KMS-11 (cell line): ENCODE data around the gene ACOT12.

Experiments
- H2AFZ ChIP-seq: fragments of 200-600 bp; sonication (generic); 2 replicates; pipeline ENCODE4 v1.6.1; 2016; ENCODE audit warnings: antibody characterized with exemption, mixed run types, low read depth
- H3K27ac ChIP-seq: fragments of 200-600 bp; sonication (generic); 2 replicates; pipeline ENCODE4 v1.6.1; 2016; ENCODE audit warnings: mild to moderate bottlenecking, mixed run types
- H3K27me3 ChIP-seq: fragments of 200-600 bp; sonication (generic); 2 replicates; pipeline ENCODE4 v1.6.1; 2017; ENCODE audit warnings: mild to moderate bottlenecking, low read depth, mixed run types, moderate library complexity; ENCODE audit not compliant: insufficient read depth
- H3K36me3 ChIP-seq: fragments of 200-600 bp; sonication (generic); 2 replicates; pipeline ENCODE4 v1.6.1; 2017; ENCODE audit warnings: mild to moderate bottlenecking, mixed run types; ENCODE audit not compliant: insufficient read depth
- H3K4me1 ChIP-seq: fragments of 200-600 bp; sonication (generic); 2 replicates; pipeline ENCODE4 v1.6.1; 2016; ENCODE audit warnings: mild to moderate bottlenecking, low read depth, mixed run types; ENCODE audit not compliant: poor library complexity, severe bottlenecking
- H3K4me2 ChIP-seq: fragments of 200-600 bp; sonication (generic); 2 replicates; pipeline ENCODE4 v1.7.0; 2016; ENCODE audit warnings: mild to moderate bottlenecking, mixed run types
- H3K4me3 ChIP-seq: fragments of 200-600 bp; sonication (generic); IDR thresholded peaks from 2 replicates; pipeline ENCODE4 v1.6.1; 2017; ENCODE audit warnings: low read depth, low read length, mixed read lengths; ENCODE audit not compliant: insufficient read depth
- H3K79me2 ChIP-seq: fragments of 200-600 bp; sonication (generic); 2 replicates; pipeline ENCODE4 v1.6.1; 2016; ENCODE audit warnings: low read depth, mixed run types; ENCODE audit not compliant: insufficient read depth
- H3K9ac ChIP-seq: fragments of 200-600 bp; sonication (generic); 2 replicates; pipeline ENCODE4 v1.6.1; 2016; ENCODE audit warnings: mild to moderate bottlenecking, mixed run types
- H4K20me1 ChIP-seq: fragments of 200-600 bp; sonication (generic); 2 replicates; pipeline ENCODE4 v1.6.1; 2016; ENCODE audit warnings: mild to moderate bottlenecking, mixed run types; ENCODE audit not compliant: insufficient read depth
- CTCF ChIP-seq: fragments of 200-600 bp; sonication (generic); conservative IDR thresholded peaks from 2 replicates; pipeline ENCODE4 v1.6.1; 2017; ENCODE audit warnings: low read depth, mild to moderate bottlenecking, antibody characterized with exemption, low read length, moderate library complexity, mixed read lengths

Gene ACOT12

GRCh38 chr5:81315830-81316229, 78.1 kb downstream of the ACOT12 start:
- Histone ChIP-seq H2AFZ (no peak overlapping the region), H3K4me2 (no peak overlapping the region), H4K20me1 (no peaks in the 10 kb centered on the region), H3K9ac (no peak overlapping the region), H3K79me2 (no peaks in the 10 kb centered on the region), H3K36me3 (no peaks in the 10 kb centered on the region), H3K4me1 (no peaks in the 10 kb centered on the region), H3K27ac (no peak overlapping the region), H3K4me3 (no peak overlapping the region), H3K27me3 (no peaks in the 10 kb centered on the region)
- no peak for TF ChIP-seq CTCF

- H3K4me1 ChIP-seq = no peaks in the 10 kb centered on the region
- no peak overlapping the region for H3K9ac ChIP-seq
- no peak overlapping the region for H2AFZ ChIP-seq
- no peaks in the 10 kb centered on the region for H3K27me3 ChIP-seq
- H3K36me3 ChIP-seq = no peaks in the 10 kb centered on the region
- H3K79me2 ChIP-seq = no peaks in the 10 kb centered on the region
- no peak overlapping the region for H3K4me3 ChIP-seq
- no peak overlapping the region for H3K27ac ChIP-seq
- no peak overlapping the region for H3K4me2 ChIP-seq
- H4K20me1 ChIP-seq = no peaks in the 10 kb centered on the region
- no peak for TF ChIP-seq CTCF
These were observed 78.6 kb downstream of the ACOT12 start for GRCh38 chr5:81315336-81315735.

GRCh38 chr5:81314581-81314980, 79.4 kb downstream of the ACOT12 start:
- Histone ChIP-seq H3K9ac (no peak overlapping the region), H3K4me1 (no peaks in the 10 kb centered on the region), H4K20me1 (no peaks in the 10 kb centered on the region), H2AFZ (no peak overlapping the region), H3K36me3 (no peaks in the 10 kb centered on the region), H3K79me2 (no peaks in the 10 kb centered on the region), H3K4me2 (no peak overlapping the region), H3K4me3 (no peak overlapping the region), H3K27me3 (no peaks in the 10 kb centered on the region), H3K27ac (no peak overlapping the region)
- no peak for TF ChIP-seq CTCF

GRCh38 chr5:81313686-81314085, 80.2 kb downstream of the ACOT12 start:
- H3K36me3 ChIP-seq = no peaks in the 10 kb centered on the region
- no peak overlapping the region for H2AFZ ChIP-seq
- no peak overlapping the region for H3K27ac ChIP-seq

More at GRCh38 chr5:81313686-81314085, 80.2 kb downstream of the ACOT12 start:
- no peaks in the 10 kb centered on the region for H4K20me1 ChIP-seq
- H3K9ac ChIP-seq = no peak overlapping the region
- H3K4me3 ChIP-seq = no peak overlapping the region
- H3K4me2 ChIP-seq = no peak overlapping the region
- TF ChIP-seq CTCF = no peak
- H3K27me3 ChIP-seq = no peaks in the 10 kb centered on the region
- H3K79me2 ChIP-seq = no peaks in the 10 kb centered on the region
- no peaks in the 10 kb centered on the region for H3K4me1 ChIP-seq
